NT2/D1 (cell line): ENCODE data around the gene PNMA8C.

Experiments
- YY1 ChIP-seq: IDR thresholded peaks from 2 replicates; pipeline ENCODE4 v1.6.1; 2011; ENCODE audit not compliant: insufficient read length, insufficient read depth
- ZNF274 ChIP-seq: IDR thresholded peaks from 2 replicates; pipeline ENCODE4 v1.6.1; 2011; ENCODE audit warnings: mild to moderate bottlenecking, low read depth, low read length

- TF ChIP-seq YY1 = no peak
- TF ChIP-seq ZNF274 = no peak
Observed at GRCh38 chr19:46411088-46411924, 17.4 kb downstream of the PNMA8C start.
